Thyroid gland (tissue), 4 donors: ENCODE results near the gene OPTC.

Experiments used
- POLR2A ChIP-seq, 2 donors: fragments of 450-650 bp; IDR thresholded peaks; one replicate each; pipeline ENCODE4 v1.6.1; 2017; ENCODE audit warnings: antibody characterized with exemption in 2 of 2, mild to moderate bottlenecking in 2 of 2, moderate library complexity in 1 of 2
- TF ChIP-seq, protein P1 (sequence below), 6 experiments: fragments of 200-600 bp in 3 of 6; fragments of 450-650 bp in 3 of 6; sonication (generic) in 3 of 6; IDR thresholded peaks; one replicate each; pipeline ENCODE4 v1.5.1; 2016 to 2019; ENCODE audit warnings: antibody characterized with exemption in 6 of 6, mild to moderate bottlenecking in 2 of 6, inconsistent platforms in 1 of 6, moderate library complexity in 1 of 6

- TF ChIP-seq, protein P1, sequence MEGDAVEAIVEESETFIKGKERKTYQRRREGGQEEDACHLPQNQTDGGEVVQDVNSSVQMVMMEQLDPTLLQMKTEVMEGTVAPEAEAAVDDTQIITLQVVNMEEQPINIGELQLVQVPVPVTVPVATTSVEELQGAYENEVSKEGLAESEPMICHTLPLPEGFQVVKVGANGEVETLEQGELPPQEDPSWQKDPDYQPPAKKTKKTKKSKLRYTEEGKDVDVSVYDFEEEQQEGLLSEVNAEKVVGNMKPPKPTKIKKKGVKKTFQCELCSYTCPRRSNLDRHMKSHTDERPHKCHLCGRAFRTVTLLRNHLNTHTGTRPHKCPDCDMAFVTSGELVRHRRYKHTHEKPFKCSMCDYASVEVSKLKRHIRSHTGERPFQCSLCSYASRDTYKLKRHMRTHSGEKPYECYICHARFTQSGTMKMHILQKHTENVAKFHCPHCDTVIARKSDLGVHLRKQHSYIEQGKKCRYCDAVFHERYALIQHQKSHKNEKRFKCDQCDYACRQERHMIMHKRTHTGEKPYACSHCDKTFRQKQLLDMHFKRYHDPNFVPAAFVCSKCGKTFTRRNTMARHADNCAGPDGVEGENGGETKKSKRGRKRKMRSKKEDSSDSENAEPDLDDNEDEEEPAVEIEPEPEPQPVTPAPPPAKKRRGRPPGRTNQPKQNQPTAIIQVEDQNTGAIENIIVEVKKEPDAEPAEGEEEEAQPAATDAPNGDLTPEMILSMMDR (IDR thresholded peaks at IDR 0.05): no peak
- TF ChIP-seq POLR2A (IDR thresholded peaks at IDR 0.05): no peak
Measured at GRCh38 chr1:203479646-203480045, 14.3 kb upstream of the OPTC start.
